ENCODE data around the gene EHD1.
A peak's percentile ranks its signal among the peaks of the same experiment; 100 is the strongest.
"Not testable (repeated sequence)": the region's sequence is repeated elsewhere in the genome, so short reads cannot be mapped to it uniquely, and the experiment has no call there.

EHD1 gene

DNA sequence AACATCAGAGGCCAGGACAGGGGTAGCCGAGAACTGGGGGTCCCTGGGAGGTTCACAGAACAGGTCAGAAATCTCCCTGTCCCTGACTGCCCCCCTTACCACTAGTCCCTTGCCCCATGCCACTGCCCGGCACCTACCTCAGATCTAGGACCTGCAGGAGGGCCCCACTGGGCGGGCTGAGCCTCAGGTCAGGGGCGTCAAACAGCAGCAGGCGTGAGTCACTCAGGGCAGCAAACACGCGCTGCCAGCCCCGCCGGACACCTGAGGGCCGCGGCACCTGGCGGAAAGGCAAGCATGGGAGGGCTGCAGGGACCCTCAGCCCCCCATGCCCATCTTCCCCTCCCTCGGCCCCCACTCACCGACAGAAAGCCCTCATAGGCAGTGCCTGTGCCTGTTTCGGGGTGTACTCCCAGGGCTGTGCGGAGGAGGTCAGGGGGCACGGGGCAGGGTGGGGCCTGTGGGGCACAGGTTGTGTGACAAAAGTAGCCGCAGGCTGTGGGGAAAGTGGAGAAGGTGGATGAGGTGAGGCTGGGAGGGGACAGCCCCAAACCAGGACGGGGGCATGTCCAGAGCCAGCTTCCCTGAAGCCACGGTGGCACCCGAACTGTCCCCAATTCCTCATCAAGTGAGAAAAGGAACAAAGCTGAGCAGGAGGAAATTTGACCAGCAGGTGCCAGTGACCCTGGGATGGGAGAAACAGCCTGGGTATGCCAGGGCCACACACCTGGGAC is 45.8 kb downstream of the EHD1 start:
- no peak overlapping the region for H3K4me3 ChIP-seq (ENCODE audit: low read depth, low read length)

DNA sequence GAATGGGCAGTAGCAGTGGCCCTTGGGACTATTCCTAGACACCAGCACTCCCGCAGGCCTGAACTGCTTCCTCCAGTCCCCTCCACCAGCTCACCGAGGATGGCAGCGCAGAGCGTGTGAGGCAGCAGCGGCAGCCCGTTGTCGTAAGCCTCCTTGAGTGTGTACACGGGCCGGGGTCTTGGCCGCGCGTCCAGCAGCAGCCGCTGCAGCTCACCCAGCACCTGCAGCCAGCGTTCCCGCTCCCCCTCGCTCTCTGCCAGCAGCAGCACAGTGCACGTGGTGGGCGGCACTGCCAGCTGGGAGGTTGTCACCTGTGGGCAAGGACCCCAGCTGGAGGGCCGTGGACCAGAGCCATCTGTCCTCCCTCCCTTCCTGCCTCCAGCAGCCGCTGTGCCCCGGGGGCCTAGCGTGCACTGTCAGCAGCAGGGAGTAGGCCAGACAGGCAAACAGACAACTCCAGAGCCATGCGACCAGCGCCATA is 47.0 kb downstream of the EHD1 start:
- no peak overlapping the region for H3K4me3 ChIP-seq (ENCODE audit: low read depth, low read length)

GRCh38 chr11:64829536-64830251 is 48.7 kb downstream of the EHD1 start:
- no peak overlapping the region for H3K4me3 ChIP-seq (ENCODE audit: low read depth, low read length)

GRCh38 chr11:64827451-64827839 is 51.0 kb downstream of the EHD1 start:
- H3K4me3 ChIP-seq (ENCODE audit: low read depth, low read length), result no peak overlapping the region

GRCh38 chr11:64826578-64827450 is 51.6 kb downstream of the EHD1 start:
- H3K4me3 ChIP-seq (ENCODE audit: low read depth, low read length), result no peak overlapping the region

DNA sequence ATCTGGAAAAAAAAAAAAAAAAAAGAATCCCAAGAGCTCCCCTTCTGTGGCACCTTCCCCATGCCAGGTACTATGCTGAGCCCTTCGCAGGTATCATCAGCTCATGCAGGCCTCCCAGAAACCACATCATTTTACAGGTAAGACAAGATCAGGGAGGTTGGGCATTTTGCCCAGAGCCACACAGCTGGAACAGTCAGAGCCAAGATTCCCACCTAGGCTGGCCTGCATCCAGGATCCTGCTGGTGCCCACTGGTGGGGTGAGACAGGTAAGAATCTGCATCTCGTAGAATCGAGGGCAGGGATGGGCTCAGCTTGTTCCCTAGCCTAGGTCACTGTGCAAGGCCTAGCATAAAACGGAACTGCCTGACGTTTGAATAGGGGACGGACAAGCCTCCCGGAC is 52.4 kb downstream of the EHD1 start:
- no peak overlapping the region for H3K4me3 ChIP-seq (ENCODE audit: low read depth, low read length)

- H3K4me3 ChIP-seq (ENCODE audit: low read depth, low read length), result no peak overlapping the region
These were observed 54.8 kb downstream of the EHD1 start for GRCh38 chr11:64823568-64824119.

DNA sequence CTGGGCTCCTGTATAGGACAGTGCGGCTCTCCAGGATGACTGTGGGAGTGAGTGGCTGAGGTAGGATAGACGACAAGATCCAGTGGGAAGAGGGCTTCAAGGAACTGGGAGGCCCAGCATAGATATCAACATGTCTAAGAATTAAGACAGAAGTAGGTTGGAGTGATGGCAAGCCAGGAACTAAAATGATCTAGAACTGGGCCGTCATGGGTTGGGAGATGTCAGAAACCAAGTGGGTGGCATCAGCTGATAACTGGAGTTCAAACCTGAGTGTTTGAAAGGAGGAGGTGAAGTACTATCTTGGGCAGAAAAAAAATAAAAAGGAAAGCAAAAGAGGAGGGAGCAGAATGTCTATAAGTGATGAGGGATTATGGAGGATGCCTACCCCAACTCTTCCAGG is 60.9 kb downstream of the EHD1 start:
- H3K4me3 ChIP-seq (ENCODE audit: low read depth, low read length), result no peak overlapping the region

DNA sequence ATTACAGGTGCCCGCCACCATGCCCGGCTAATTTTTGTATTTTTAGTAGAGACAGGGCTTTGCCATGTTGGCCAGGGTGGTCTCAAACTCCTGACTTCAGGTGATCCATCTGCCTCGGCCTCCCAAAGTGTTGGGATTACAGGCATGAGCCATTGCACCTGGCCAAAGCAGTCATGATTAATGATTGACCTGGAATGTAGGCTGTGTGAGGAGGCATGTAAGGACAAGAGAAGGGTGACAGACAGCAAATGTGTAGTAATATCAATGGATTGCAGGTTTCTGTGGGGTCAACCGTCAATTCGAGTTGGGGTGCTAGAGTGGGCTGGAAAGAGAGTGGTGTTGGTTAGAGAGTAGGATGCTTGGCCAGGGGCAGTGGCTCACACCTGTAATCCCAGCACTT is 63.0 kb downstream of the EHD1 start:
- not testable (repeated sequence) for H3K4me3 ChIP-seq (ENCODE audit: low read depth, low read length)

DNA sequence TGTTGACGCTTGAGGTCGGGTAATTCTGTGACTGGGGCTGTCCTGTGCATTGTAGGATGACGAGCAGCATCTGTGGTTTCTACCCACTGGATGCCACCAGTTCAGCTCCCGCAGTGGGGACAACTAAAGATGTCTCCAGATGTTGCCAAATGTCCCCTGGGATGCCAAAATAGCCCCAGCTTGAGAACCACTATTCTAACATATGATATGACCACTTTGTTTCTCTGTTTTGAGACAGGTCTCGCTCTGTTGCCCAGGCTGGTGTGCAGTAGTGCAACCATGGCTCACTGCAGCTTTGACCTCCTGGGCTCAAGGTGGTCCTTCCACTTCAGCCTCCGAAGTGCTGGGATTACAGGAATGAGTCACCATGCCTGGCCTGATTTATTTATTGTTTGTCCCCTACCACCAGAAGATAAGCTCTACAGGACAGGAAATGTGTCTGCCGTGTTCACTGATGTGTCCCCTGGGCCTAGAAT is 63.7 kb downstream of the EHD1 start:
- H3K4me3 ChIP-seq (ENCODE audit: low read depth, low read length), result no peak overlapping the region

DNA sequence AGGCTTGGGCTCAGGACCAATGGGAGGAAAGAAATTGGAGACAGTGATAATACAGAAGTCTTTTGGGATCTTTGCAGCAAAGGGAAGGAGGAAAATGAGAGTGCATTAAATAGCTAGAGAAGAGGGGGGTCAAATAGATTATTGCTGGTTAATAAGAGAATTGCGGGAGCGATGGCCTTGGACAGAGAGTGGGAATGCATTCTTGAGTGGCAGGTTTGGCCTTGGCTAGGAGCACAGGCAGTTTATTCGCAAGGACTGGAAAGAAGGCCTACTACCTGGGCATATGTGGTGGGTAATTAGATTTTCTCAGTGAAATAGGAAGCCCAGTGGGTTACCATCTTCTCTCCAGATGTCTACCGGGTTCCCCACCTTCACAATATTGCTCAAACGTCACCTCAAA is 64.6 kb downstream of the EHD1 start:
- H3K4me3 ChIP-seq (ENCODE audit: low read depth, low read length), result no peak overlapping the region

DNA sequence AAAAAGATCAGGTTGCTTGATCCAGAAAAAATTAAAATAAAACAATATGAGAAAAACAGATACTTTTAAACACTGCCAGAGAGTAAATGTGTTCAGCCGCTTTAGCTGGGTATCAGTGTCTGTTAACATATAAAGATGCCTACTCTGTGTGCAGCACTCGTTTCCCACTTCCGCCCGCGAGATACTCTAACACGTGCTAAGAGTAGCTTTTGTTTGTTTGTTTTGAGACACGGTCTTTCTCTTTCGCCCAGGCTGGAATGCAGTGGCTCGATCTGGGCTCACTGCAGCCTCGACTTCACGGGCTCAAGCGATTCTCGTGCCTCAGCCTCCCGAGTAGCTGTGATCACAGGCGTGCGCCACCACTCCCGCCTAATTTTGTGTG is 67.5 kb downstream of the EHD1 start:
- peak overlapping the region; percentile 35 for H3K4me3 ChIP-seq (ENCODE audit: low read depth, low read length)

- peak within 1 kb of the TSS; percentile 78 for H3K4me3 ChIP-seq (ENCODE audit: low read depth, low read length)
These were observed 68.0 kb downstream of the EHD1 start, which contains the start of gene MEN1 for GRCh38 chr11:64810271-64810890. TSS of gene MEN1 (minus strand) at chr11:64810551. CDS start at chr11:64810109, 442 bp downstream.

- peak overlapping the region; percentile 78 for H3K4me3 ChIP-seq (ENCODE audit: low read depth, low read length)
These were observed 68.6 kb downstream of the EHD1 start for GRCh38 chr11:64809781-64810241.

- H3K4me3 ChIP-seq (ENCODE audit: low read depth, low read length), result no peak overlapping the region
These were observed 72.9 kb downstream of the EHD1 start for GRCh38 chr11:64805481-64805880.

GRCh38 chr11:64804346-64805210 is 73.8 kb downstream of the EHD1 start:
- no peak overlapping the region for H3K4me3 ChIP-seq (ENCODE audit: low read depth, low read length)

- peak overlapping the region; percentile 53 for H3K4me3 ChIP-seq (ENCODE audit: low read depth, low read length)
These were observed 74.5 kb downstream of the EHD1 start for GRCh38 chr11:64803846-64804345.

DNA sequence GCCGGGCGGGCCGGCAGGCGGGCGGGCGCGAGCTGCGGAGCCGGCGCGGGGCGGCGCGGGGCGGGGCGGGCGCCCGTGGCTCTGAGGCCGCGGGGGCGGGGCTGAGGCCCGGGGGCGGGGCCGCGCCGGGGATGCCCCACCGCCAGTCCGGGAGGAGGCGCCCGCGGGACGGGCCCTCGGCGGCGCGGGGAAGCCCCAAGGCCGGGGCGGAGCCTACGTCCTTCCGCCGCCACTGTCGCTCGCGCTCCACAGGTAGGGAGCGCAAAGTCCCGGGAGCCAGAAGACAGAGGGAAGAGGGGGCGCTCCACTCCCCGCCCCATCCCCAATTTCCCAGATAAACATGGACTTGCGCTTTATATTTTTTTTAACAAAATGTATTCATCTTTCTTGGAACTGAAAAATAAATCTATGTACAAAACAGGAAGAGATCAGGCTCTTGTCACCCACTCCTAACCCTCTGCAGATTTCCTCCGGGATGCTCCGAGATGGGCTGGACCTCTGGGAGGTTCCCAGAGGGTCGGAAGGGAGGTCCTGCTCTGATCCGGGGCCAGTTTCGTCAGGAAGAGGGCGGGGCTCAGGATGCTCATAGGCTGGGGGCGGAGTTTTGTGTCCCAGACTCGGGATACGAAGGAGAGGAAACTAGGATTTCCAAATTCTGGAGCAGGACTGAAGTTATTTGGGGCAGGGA is 75.1 kb downstream of the EHD1 start, which contains the start of gene MAP4K2:
Gene MAP4K2 (minus strand): TSS at position 57 of the 688 bp plus-strand sequence. CDS start 65 bp downstream, outside the sequence.
- H3K4me3 ChIP-seq (ENCODE audit: low read depth, low read length), result peak within 1 kb of the TSS; percentile 53

All from iPS-11a (cell line).